Neuronal stem cell (in vitro differentiated cells): ENCODE measurements around the gene AFF4.
A peak's percentile ranks its signal among the peaks of the same experiment; 100 is the strongest.
"Not testable (repeated sequence)": the region's sequence is repeated elsewhere in the genome, so short reads cannot be mapped to it uniquely, and the experiment has no call there.

Experiments
- DNase-seq: peaks from one replicate; pipeline ENCODE4 v3.0.0-alpha.2; 2013; ENCODE audit warnings: low spot score
- H2AFZ ChIP-seq: one replicate; pipeline ENCODE4 v1.6.1; 2013; ENCODE audit warnings: mild to moderate bottlenecking, low read length, inconsistent platforms
- H2AK5ac ChIP-seq: 2 replicates; pipeline ENCODE4 v1.6.1; 2013; ENCODE audit warnings: low read depth, mild to moderate bottlenecking, inconsistent platforms, low read length, moderate library complexity, mixed read lengths
- H2BK120ac ChIP-seq: 2 replicates; pipeline ENCODE4 v1.6.1; 2013; ENCODE audit warnings: low read depth, mild to moderate bottlenecking, inconsistent platforms, low read length, moderate library complexity, mixed read lengths
- H2BK12ac ChIP-seq: one replicate; pipeline ENCODE4 v1.6.1; 2013; ENCODE audit warnings: low read length, inconsistent platforms
- H2BK15ac ChIP-seq: 2 replicates; pipeline ENCODE4 v1.6.1; 2013; ENCODE audit warnings: mild to moderate bottlenecking, low read length, inconsistent platforms, mixed read lengths
- H2BK5ac ChIP-seq: one replicate; pipeline ENCODE4 v1.6.1; 2013; ENCODE audit warnings: inconsistent platforms, mild to moderate bottlenecking, low read length, moderate library complexity
- H3K14ac ChIP-seq: one replicate; pipeline ENCODE4 v1.6.1; 2013; ENCODE audit warnings: low read length, inconsistent platforms
- H3K18ac ChIP-seq: 2 replicates; pipeline ENCODE4 v1.6.1; 2013; ENCODE audit warnings: low read length, inconsistent platforms
- H3K23ac ChIP-seq: 2 replicates; pipeline ENCODE4 v1.6.1; 2013; ENCODE audit warnings: low read depth, mild to moderate bottlenecking, mixed read lengths, low read length, inconsistent platforms; ENCODE audit not compliant: poor library complexity
- H3K27ac ChIP-seq: replicated peaks from 3 replicates; pipeline ENCODE4 v1.5.1; 2013; ENCODE audit warnings: low read length, inconsistent platforms
- H3K27me3 ChIP-seq, 3 experiments: 2 replicates each; pipeline ENCODE4 v1.6.1; 2013; ENCODE audit warnings: low read length in 3 of 3, mild to moderate bottlenecking in 2 of 3, inconsistent platforms in 1 of 3, low read depth in 1 of 3, mixed read lengths in 1 of 3, moderate library complexity in 1 of 3; ENCODE audit not compliant: control insufficient read depth in 3 of 3, insufficient read depth in 3 of 3
- H3K36me3 ChIP-seq, 2 donors: replicated peaks in 1 of 2; 2 replicates each; pipeline ENCODE4 v1.6.1; 2013; ENCODE audit warnings: low read length in 2 of 2; ENCODE audit not compliant: control insufficient read depth in 2 of 2, insufficient read depth in 2 of 2
- H3K4ac ChIP-seq: 2 replicates; pipeline ENCODE4 v1.6.1; 2013; ENCODE audit warnings: inconsistent platforms, mild to moderate bottlenecking, low read length, moderate library complexity
- H3K4me1 ChIP-seq, 2 donors: 1 replicate in 1 of 2; 2 replicates in 1 of 2; pipeline ENCODE4 v1.6.1; 2013; ENCODE audit warnings: low read length in 2 of 2, low read depth in 1 of 2; ENCODE audit not compliant: control insufficient read depth in 2 of 2, insufficient read depth in 1 of 2
- H3K4me2 ChIP-seq: one replicate; pipeline ENCODE4 v1.6.1; 2013; ENCODE audit warnings: mild to moderate bottlenecking, low read length, inconsistent platforms; ENCODE audit not compliant: insufficient read depth, poor library complexity, severe bottlenecking
- H3K4me3 ChIP-seq, 2 donors: 2 replicates each; pipeline ENCODE4 v1.5.1; 2013; ENCODE audit warnings: low read length in 2 of 2, mild to moderate bottlenecking in 2 of 2, inconsistent platforms in 1 of 2, moderate library complexity in 1 of 2
- H3K79me1 ChIP-seq: one replicate; pipeline ENCODE4 v1.6.1; 2013; ENCODE audit warnings: low read depth, mild to moderate bottlenecking, inconsistent platforms, low read length, moderate library complexity
- H3K9ac ChIP-seq: one replicate; pipeline ENCODE4 v1.6.1; 2013; ENCODE audit warnings: mild to moderate bottlenecking, low read depth, low read length, inconsistent platforms; ENCODE audit not compliant: poor library complexity
- H3K9me3 ChIP-seq, 2 donors: replicated peaks in 1 of 2; 2 replicates each; pipeline versions ENCODE3 to v1.6.1; 2013; ENCODE audit warnings: low read length in 2 of 2, mild to moderate bottlenecking in 2 of 2, inconsistent platforms in 1 of 2, low read depth in 1 of 2, mixed read lengths in 1 of 2, moderate library complexity in 1 of 2; ENCODE audit not compliant: control insufficient read depth in 2 of 2, insufficient read depth in 1 of 2
- H4K8ac ChIP-seq: one replicate; pipeline ENCODE4 v1.6.1; 2013; ENCODE audit warnings: low read depth, mild to moderate bottlenecking, inconsistent platforms, low read length, moderate library complexity
- H4K91ac ChIP-seq: one replicate; pipeline ENCODE4 v1.6.1; 2013; ENCODE audit warnings: low read length, low read depth, mild to moderate bottlenecking, inconsistent platforms; ENCODE audit not compliant: poor library complexity
- WGBS, 2 donors: extraction: QIAGEN DNeasy Blood & Tissue Kit; methylation state at CpG; one replicate each; pipeline ENCODE4 v1.1.7; 2013; ENCODE audit warnings: missing lambda C conversion rate in 2 of 2, mixed read lengths in 1 of 2; ENCODE audit not compliant: insufficient read length in 2 of 2, insufficient replicate concordance in 1 of 2; ENCODE audit errors: extremely low coverage in 2 of 2; 5-methylcytosine and 5-hydroxymethylcytosine counted together

Gene AFF4

DNA sequence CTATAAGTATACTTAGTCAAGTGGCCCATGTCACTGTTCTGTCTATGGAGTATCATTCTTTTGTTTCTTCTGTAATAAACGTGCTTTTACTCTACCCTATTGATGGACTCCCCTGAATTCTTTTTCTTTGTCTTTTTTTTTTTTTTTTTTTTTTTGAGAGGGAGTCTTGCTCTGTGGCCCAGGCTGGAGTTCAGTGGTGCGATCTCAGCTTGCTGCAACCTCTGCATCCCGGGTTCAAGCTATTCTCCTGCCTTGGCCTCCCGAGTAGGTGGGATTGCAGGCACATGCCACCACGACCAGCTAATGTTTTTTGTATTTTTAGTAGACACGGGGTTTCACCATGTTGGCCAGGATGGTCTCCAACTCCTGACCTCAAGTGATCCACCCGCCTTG lies 9.0 kb upstream of the AFF4 start:
- not testable (repeated sequence) for DNase-seq, H3K4ac ChIP-seq, H2BK15ac ChIP-seq, H4K8ac ChIP-seq, H4K91ac ChIP-seq, H3K4me1 ChIP-seq, H3K4me2 ChIP-seq, H3K14ac ChIP-seq, H2AK5ac ChIP-seq, H3K9me3 ChIP-seq, H3K18ac ChIP-seq, H3K4me3 ChIP-seq, H3K27me3 ChIP-seq, H3K9ac ChIP-seq, H2BK5ac ChIP-seq, H3K23ac ChIP-seq, H3K79me1 ChIP-seq, H3K27ac ChIP-seq, H2BK12ac ChIP-seq, H2AFZ ChIP-seq, H3K36me3 ChIP-seq, H2BK120ac ChIP-seq
- WGBS, 2 donors, result no CpG with 5 or more reads among the region's 7 CpGs

DNA sequence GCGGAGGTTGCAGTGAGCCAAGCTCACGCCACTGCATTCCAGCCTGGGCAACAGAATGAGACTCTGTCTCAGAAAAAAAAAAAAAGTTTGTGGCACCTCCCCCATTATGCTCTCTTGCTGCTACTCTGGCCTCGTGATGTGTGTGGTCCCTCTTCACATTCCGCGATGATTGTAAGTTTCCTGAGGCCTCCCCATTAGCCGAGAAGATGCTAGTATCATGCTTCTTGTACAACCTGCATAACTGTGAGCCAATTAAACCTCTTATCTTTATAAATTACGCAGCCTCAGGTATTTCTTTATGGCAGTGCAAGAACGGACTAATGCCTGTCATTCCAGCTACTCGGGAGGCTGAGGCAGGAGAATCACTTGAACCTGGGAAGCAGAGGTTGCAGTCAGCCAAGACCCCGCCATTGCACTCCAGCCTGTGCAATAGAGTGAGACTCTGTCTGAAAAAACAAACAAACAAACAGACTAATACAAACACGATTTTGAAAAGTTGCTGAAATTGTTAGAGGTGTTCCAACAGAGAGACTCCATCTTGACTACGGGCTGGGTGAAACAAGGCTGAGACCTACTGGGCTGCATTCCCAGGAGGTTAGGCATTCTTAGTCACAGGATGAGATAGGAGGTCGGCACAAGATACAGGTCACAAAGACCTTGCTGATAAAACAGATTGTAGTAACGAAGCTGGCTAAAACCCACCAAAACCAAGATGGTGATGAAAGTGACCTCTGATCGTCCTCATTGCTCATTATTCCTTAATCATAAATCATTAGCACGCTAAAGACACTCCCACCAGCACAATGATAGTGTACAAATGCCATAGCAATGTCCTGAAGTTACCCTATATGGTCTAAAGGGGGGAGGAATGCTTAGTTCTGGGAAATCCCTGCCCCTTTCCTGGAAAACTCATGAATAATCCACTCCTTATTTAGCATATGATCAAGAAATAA lies 8.3 kb upstream of the AFF4 start:
- Histone ChIP-seq H3K23ac (no peak overlapping the region), H2BK5ac (no peak overlapping the region)
- WGBS, 2 donors, result no CpG with 5 or more reads among the region's 16 CpGs

DNA sequence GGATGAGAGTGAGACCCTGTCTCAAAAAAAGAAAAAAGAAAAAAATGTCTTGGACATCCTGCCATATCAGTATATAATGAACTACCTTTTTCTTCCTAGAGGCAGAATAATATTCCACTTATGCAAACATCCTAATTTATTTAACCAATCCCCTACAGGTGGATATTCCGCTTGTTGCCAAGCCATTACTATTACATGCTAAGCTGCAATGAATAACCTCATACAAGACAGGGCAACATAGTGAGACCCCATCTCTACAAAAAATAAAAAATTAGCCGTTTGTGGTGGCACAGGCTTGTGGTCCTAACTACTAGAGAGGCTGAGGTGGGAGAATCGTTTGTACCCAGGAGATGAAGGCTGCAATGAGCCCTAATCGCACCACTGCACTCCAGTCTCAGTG lies 1.7 kb upstream of the AFF4 start:
- H3K9ac ChIP-seq, result no peak overlapping the region
- no peak overlapping the region for H3K23ac ChIP-seq
- H3K4me1 ChIP-seq, result peaks cover 0 to 3% of the 10 kb centered on the region in 2 donors
- no peak overlapping the region for H3K4me2 ChIP-seq
- H2AFZ ChIP-seq, result no peak overlapping the region
- no peak overlapping the region for H3K4me3 ChIP-seq
- no peak for DNase-seq
- H3K4ac ChIP-seq, result no peak overlapping the region
- no peak overlapping the region for H2BK5ac ChIP-seq
- no CpG with 5 or more reads among the region's 4 CpGs for WGBS, 2 donors
- H3K36me3 ChIP-seq, result peaks cover 0 to 7% of the 10 kb centered on the region in 2 donors
- no peak overlapping the region for H3K14ac ChIP-seq
- H2AK5ac ChIP-seq, result no peak overlapping the region
- no peak overlapping the region for H3K27ac ChIP-seq
- no peak overlapping the region for H3K18ac ChIP-seq
- no peak overlapping the region for H2BK15ac ChIP-seq
- H2BK12ac ChIP-seq, result no peak overlapping the region
- H4K91ac ChIP-seq, result no peak overlapping the region
- H3K27me3 ChIP-seq, result no peaks in the 10 kb centered on the region
- no peak overlapping the region for H4K8ac ChIP-seq
- H2BK120ac ChIP-seq, result no peak overlapping the region
- peaks cover 6% of the 10 kb centered on the region for H3K79me1 ChIP-seq
- no peaks in the 10 kb centered on the region for H3K9me3 ChIP-seq

More for the DNA sequence above, 8.3 kb upstream of the AFF4 start:
- H4K8ac ChIP-seq, result no peak overlapping the region
- no peak overlapping the region for H3K18ac ChIP-seq
- H3K36me3 ChIP-seq, result no peaks in the 10 kb centered on the region
- DNase-seq, result no peak
- no peak overlapping the region for H3K14ac ChIP-seq
- no peak overlapping the region for H3K4me2 ChIP-seq
- no peaks in the 10 kb centered on the region for H3K4me1 ChIP-seq
- H3K9me3 ChIP-seq, result no peaks in the 10 kb centered on the region
- no peak overlapping the region for H2BK120ac ChIP-seq
- H2AFZ ChIP-seq, result peak overlapping the region; percentile 51
- H3K4me3 ChIP-seq, result no peak overlapping the region
- H3K79me1 ChIP-seq, result no peaks in the 10 kb centered on the region
- H4K91ac ChIP-seq, result no peak overlapping the region
- H2BK15ac ChIP-seq, result no peak overlapping the region
- H3K27ac ChIP-seq, result no peak overlapping the region
- no peak overlapping the region for H2BK12ac ChIP-seq
- no peak overlapping the region for H3K4ac ChIP-seq
- H2AK5ac ChIP-seq, result no peak overlapping the region
- no peak overlapping the region for H3K9ac ChIP-seq
- no peaks in the 10 kb centered on the region for H3K27me3 ChIP-seq

DNA sequence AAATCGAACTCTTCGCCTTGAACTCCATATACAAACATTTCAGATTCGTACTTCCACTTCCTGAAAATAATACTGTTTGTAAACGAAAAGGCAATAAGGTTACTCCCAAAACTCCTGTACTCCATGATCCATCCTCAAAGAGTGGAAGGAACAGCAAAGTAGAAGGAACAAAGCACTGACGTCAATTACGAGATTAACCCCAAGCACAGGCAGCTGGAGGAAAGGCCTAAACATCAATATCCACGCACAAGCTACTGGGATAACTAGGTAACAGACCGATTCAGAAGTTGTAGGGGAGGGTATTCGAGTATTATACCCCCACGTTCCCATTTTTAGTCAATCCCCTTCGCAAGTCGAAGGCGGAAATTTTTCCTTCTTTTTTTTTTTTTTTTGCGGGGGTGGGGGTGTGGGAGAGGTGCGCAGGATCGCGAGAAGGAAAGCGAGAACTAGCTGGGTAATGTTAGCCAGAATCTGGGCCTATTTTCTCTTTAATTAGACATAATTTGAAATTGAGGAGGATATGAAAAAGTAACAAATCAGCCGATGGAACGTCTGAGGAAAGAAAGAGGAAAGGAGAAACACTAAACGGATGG lies 909 bp downstream of the AFF4 start:
- H3K79me1 ChIP-seq, result peaks cover 6% of the 10 kb centered on the region
- H3K14ac ChIP-seq, result no peak overlapping the region
- no peaks in the 10 kb centered on the region for H3K9me3 ChIP-seq
- H2BK120ac ChIP-seq, result no peak overlapping the region
- H2AFZ ChIP-seq, result peak overlapping the region; percentile 96
- no peak overlapping the region for H3K18ac ChIP-seq
- no CpG with 5 or more reads among the region's 21 CpGs for WGBS, 2 donors
- H3K23ac ChIP-seq, result no peak overlapping the region
- H3K4me2 ChIP-seq, result peak overlapping the region; percentile 49
- H3K4ac ChIP-seq, result no peak overlapping the region
- H4K91ac ChIP-seq, result no peak overlapping the region
- no peak overlapping the region for H3K9ac ChIP-seq
- peaks cover 0 to 3% of the 10 kb centered on the region in 2 donors for H3K4me1 ChIP-seq
- H3K36me3 ChIP-seq, result peaks cover 0 to 20% of the 10 kb centered on the region in 2 donors
- H3K27me3 ChIP-seq, result no peaks in the 10 kb centered on the region
- peak overlapping the region; percentile 86 for H3K27ac ChIP-seq
- H2BK5ac ChIP-seq, result no peak overlapping the region
- no peak overlapping the region for H2AK5ac ChIP-seq
- no peak overlapping the region for H2BK12ac ChIP-seq
- H3K4me3 ChIP-seq, result peak overlapping the region; percentile 64 to 99
- H2BK15ac ChIP-seq, result no peak overlapping the region
- DNase-seq, result peak; percentile 56
- no peak overlapping the region for H4K8ac ChIP-seq
